CD4-positive, alpha-beta T cell treated with Interleukin-21 for 1 hour (primary cell): ENCODE measurements around the gene BICC1.
A peak's percentile ranks its signal among the peaks of the same experiment; 100 is the strongest.

Experiments
- DNase-seq: peaks from one replicate; pipeline ENCODE4 v3.0.0-alpha.2; 2020

Gene BICC1

GRCh38 chr10:58660575-58661255 is 148.0 kb downstream of the BICC1 start:
- no peak for DNase-seq

- no peak for DNase-seq
Observed at GRCh38 chr10:58661336-58661735, 148.7 kb downstream of the BICC1 start.

- DNase-seq: no peak
Observed at GRCh38 chr10:58661902-58662301, 149.2 kb downstream of the BICC1 start.

GRCh38 chr10:58662314-58662713 is 149.6 kb downstream of the BICC1 start:
- no peak for DNase-seq

- no peak for DNase-seq
Observed at GRCh38 chr10:58665361-58665760, 152.7 kb downstream of the BICC1 start.

- DNase-seq: peak; percentile 42
Observed at GRCh38 chr10:58666024-58666423, 153.4 kb downstream of the BICC1 start.

- no peak for DNase-seq
Observed at GRCh38 chr10:58667658-58668310, 155.1 kb downstream of the BICC1 start.

GRCh38 chr10:58672845-58673244 is 160.2 kb downstream of the BICC1 start:
- no peak for DNase-seq

GRCh38 chr10:58674251-58674650 is 161.6 kb downstream of the BICC1 start:
- no peak for DNase-seq

GRCh38 chr10:58675321-58675720 is 162.6 kb downstream of the BICC1 start:
- DNase-seq: no peak

- no peak for DNase-seq
Observed at GRCh38 chr10:58691528-58691927, 178.9 kb downstream of the BICC1 start.

- no peak for DNase-seq
Observed at GRCh38 chr10:58693919-58694318, 181.2 kb downstream of the BICC1 start.

- DNase-seq: no peak
Observed at GRCh38 chr10:58695022-58695421, 182.3 kb downstream of the BICC1 start.

GRCh38 chr10:58696736-58697135 is 184.1 kb downstream of the BICC1 start:
- no peak for DNase-seq

GRCh38 chr10:58697691-58698090 is 185.0 kb downstream of the BICC1 start:
- no peak for DNase-seq

GRCh38 chr10:58698777-58699356 is 186.2 kb downstream of the BICC1 start:
- no peak for DNase-seq

- DNase-seq: no peak
Observed at GRCh38 chr10:58700591-58700990, 187.9 kb downstream of the BICC1 start.

GRCh38 chr10:58701405-58702135 is 188.9 kb downstream of the BICC1 start:
- no peak for DNase-seq

- DNase-seq: no peak
Observed at GRCh38 chr10:58704226-58704625, 191.6 kb downstream of the BICC1 start.

GRCh38 chr10:58704671-58705141 is 192.0 kb downstream of the BICC1 start:
- DNase-seq: no peak

- DNase-seq: no peak
Observed at GRCh38 chr10:58706836-58707235, 194.2 kb downstream of the BICC1 start.

GRCh38 chr10:58712141-58712540 is 199.5 kb downstream of the BICC1 start:
- no peak for DNase-seq

GRCh38 chr10:58712982-58713381 is 200.3 kb downstream of the BICC1 start:
- DNase-seq: no peak

GRCh38 chr10:58714409-58714808 is 201.7 kb downstream of the BICC1 start:
- no peak for DNase-seq
